Stimulated activated CD8-positive, alpha-beta memory T cell treated with anti-CD3 and anti-CD28 coated beads, Interleukin-7, amount 100 ng/mL, for 48 hours (primary cell): ENCODE results near the gene NPAT.
"Not testable (repeated sequence)": the region's sequence is repeated elsewhere in the genome, so short reads cannot be mapped to it uniquely, and the experiment has no call there.

Experiments
- DNase-seq, 2 donors: peaks; one replicate each; pipeline ENCODE4 v3.0.0-alpha.2; 2020; ENCODE audit warnings: low read depth in 1 of 2; ENCODE audit errors: extremely low read depth in 1 of 2

The NPAT gene

GRCh38 chr11:108160970-108161566 lies 61.4 kb downstream of the NPAT start:
- no peak for DNase-seq

DNA sequence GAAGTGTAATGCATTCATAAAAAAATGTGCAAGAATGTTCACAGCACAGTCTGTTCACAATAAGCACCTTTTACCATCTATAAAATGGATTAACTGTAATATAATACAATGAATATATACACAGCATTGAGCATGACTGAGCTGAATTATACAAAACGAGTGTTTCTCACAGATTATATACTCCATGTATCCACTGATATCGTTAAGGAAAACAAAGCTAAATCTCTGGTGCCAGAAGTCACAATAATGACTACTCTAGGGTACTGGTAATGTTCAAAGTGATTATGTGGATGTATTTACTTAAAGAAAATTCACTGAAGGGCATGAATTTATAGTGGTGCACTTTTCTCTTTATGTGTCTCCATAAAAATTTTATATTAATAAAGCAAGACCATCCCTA lies 67.8 kb downstream of the NPAT start:
- DNase-seq: no peak

DNA sequence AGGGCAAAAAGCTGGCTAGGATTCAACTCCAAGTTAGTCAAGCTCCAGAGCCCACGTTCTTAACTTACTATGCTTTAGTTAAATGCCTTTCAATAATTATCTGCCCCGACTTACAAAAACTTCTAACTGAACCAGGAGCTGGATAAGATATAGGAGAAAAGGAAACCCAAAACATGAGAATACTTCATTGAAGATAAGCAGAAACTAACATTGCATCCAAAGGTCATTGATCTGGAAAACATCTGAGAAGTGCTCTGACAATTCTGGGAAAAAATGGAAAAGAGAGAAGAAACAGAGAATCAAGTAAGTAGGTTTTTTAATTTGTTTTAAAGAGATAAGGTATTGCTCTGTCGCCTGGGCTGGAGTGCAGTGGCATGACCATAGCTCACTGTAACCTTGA lies 73.9 kb downstream of the NPAT start:
- no peak for DNase-seq

DNA sequence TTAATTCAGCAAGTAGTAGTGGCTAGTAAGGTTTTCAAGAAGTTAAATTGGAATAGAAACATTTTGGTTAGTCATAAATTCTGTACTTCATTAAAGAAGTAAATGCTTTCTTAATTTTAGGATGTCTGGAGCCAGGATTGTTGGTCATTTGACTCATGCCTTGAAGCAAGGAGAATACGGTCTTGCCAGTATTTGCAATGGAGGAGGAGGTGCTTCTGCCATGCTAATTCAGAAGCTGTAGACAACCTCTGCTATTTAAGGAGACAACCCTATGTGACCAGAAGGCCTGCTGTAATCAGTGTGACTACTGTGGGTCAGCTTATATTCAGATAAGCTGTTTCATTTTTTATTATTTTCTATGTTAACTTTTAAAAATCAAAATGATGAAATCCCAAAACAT lies 75.3 kb downstream of the NPAT start:
- no peak for DNase-seq

GRCh38 chr11:108144615-108145014 lies 77.8 kb downstream of the NPAT start:
- no peak for DNase-seq

DNA sequence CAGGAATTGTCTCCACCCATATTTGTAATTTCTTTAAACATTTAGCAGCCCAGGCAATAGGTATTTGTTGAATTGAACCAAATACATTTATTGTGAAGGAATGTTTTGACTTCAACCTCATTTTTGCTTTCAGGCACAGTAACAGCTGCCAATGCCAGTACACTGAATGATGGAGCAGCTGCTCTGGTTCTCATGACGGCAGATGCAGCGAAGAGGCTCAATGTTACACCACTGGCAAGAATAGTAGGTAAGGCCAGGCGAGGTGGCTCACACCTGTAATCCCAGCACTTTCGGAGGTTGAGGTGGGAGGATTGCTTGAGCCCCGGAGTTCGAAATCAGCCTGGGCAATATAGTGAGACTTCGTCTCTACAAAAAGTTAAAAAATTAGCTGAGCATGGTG lies 80.1 kb downstream of the NPAT start:
- DNase-seq: no peak

DNA sequence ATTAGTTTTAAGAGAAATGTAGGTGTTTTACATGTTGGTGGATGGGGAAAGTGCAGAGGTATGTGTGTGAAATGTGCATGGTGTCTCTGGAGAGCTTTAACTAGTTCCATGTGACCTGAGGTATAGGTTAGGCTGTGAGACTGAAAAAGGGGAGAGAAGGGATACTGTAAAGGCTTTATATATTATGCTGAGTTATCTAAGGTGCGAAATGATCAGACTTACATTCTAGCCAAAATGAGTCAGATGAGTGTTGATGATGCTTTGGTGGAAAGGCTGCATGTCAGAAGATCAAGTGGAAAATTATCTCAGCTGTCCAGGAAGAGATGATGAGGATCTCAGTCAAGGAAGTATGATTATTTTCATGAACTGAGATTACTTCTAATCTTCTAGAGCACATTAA lies 85.2 kb downstream of the NPAT start:
- no peak for DNase-seq

GRCh38 chr11:108135845-108136544 lies 86.4 kb downstream of the NPAT start:
- DNase-seq: peak in 1 of 2 donors; percentile 6

GRCh38 chr11:108132993-108133538 lies 89.4 kb downstream of the NPAT start:
- DNase-seq: not testable (repeated sequence)

- no peak for DNase-seq
Observed at GRCh38 chr11:108131993-108132392, 90.4 kb downstream of the NPAT start.

DNA sequence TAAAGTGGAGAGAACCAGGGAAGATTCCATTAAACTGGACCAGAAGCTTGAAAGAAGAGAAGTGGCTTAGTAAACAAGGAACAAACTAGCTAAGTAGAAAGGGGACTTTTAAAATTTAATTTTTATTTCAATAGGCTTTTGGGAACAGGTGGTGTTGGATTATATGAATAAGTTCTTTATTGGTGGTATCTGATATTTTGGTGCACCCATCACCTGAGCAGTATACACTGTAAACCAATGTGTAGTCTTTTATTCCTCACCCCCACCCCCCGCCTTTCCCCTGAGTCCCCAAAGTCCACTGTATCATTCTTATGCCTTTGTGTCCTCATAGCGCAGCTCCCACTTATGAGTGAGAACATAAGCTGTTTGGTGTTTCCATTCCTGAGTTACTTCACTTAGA lies 93.7 kb downstream of the NPAT start:
- DNase-seq: no peak

- no peak for DNase-seq
Observed at GRCh38 chr11:108125096-108125495, 97.3 kb downstream of the NPAT start.

GRCh38 chr11:108122166-108122628 lies 100.2 kb downstream of the NPAT start:
- DNase-seq: no peak

DNA sequence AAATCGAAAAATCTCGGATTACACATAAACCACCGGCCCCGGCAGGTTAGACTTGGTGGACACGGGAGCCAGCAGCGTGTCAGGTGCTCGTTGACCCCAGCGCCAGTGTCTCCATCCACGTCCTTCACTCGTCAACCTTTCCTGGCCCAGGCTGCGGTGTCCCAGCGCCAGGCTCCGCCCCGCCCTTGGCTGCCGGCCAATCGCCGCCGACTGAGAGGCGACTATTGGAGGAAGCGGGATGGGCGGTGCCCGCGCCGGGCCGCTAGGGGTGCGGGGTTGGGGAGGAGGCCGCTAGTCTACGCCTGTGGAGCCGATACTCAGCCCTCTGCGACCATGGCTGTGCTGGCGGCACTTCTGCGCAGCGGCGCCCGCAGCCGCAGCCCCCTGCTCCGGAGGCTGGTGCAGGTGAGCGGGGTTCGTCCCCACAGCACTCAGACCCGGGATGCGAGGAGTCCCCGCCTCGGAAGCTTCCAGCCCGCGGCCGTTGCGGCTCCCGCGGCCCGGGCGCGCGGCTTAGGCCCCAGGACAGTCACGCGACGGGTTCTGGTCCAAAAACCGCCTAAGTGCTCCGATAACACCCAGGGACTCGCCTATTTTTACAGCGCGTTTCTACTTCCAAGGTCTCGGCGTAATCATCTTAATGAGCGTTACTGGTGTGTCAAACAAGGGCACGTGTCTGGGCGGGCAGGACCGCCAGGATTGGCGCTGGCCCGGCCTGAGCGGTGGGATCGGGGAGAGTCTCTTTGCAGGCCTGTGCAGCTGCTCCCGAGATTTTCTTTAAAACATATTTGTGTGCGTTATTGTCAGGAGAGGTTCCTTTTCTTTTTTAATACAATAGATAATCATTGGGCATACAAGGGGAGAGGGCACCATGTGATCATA lies 100.9 kb downstream of the NPAT start, which contains the start of gene ACAT1:
Gene ACAT1, plus strand, starts transcription at position 294 of the 882 bp plus-strand sequence. Its CDS starts 40 bp downstream, at position 334.
- peak; percentile 95 for DNase-seq

DNA sequence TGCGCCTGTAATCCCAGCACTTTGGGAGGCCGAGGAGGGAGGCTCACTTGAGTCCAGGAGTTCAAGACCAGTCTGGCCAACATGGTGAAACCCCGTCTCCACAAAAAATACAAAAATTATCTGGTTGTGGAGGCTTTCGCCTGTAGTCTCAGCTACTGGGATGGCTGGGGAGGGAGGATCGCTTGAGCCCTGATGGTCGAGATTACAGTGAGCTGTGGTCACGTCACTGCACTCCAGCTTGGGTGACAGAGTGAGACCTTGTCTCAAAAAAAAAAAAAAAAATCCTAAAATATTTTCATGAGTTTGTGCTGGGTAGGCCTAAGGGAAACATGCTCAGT lies 101.5 kb downstream of the NPAT start:
- not testable (repeated sequence) for DNase-seq

DNA sequence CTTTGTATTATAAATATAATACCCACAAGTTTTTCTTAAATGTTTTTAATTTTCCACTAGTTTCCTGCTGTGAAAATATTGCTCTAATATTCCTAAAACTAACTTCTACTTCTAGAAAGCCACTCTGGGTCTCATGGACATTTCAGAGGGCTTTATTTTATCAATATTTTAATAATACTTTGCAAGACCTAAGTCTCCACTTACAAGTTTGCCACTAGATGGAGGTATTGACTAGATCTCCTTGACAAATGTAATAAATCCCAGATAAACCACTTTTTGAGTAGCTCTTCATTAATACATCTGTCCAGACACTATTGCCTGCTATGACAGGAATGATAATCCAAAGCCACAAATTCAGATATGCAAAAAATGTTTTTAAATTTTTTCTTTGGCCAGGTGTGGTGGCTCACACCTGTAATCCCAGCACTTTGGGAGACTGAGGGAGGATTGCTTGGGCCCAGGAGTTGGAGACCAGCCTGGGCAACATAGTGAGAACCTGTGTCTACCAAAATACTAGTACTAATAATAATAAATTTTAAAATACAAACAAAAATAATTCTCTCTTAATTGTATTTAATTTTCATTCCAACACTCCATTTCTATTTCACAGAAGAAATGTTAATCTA lies 104.6 kb downstream of the NPAT start:
- DNase-seq: no peak

DNA sequence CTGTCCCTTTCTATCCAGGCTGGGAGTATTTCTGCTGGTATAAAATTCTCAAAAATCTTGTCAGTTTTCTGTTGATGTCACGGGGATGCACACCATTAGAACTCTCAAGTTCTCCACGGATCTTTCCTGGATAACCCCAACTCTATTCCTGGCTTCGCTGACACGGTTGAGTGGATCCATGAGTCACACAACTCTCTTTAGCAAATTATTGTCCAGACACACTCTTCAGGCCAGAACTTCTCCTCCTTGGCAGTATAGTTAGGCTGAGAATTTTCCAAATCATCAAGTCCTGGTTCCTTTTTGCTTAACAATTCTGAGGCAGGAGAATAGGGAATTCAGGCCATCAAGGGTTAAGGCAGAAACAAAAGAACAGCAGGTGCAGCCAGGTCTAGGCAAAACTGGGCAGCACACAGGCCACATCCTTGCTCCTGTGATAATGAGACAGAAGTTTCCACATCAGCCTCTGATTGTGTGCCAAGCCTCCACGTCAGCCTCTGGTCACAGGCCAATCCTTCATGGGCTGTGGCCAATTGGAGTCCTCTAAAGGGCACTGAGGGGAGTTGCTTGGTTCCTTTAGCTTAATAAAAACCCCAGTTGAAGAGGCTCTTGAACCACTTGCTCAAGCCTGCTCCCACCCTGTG lies 106.8 kb downstream of the NPAT start:
- no peak for DNase-seq

GRCh38 chr11:108112057-108112456 lies 110.4 kb downstream of the NPAT start:
- DNase-seq: no peak

- DNase-seq: no peak
Observed at GRCh38 chr11:108111126-108111525, 111.3 kb downstream of the NPAT start.
